K562 (cell line): Measurements from ENCODE around the gene ADD2.

Source experiments
- ATF1 ChIP-seq, 2 experiments: fragments of 450-650 bp in 1 of 2; IDR thresholded peaks; 2 replicates each; pipeline ENCODE4 v1.6.1; 2016; ENCODE audit warnings: missing compliant biosample characterization in 1 of 2, missing genetic modification characterization in 1 of 2
- DIDO1 ChIP-seq: fragments of 450-650 bp; IDR thresholded peaks from 2 replicates; pipeline ENCODE4 v1.6.1; 2016; ENCODE audit warnings: low read depth, missing biosample characterization, missing genetic modification characterization
- HCFC1 ChIP-seq: IDR thresholded peaks from 2 replicates; pipeline ENCODE4 v1.6.1; 2012; ENCODE audit warnings: low read depth, low read length, improper control_type of control experiment
- HDAC1 ChIP-seq, 2 experiments: fragments of 450-650 bp; IDR thresholded peaks; 2 replicates each; pipeline ENCODE4 v1.6.1; 2016 to 2017; ENCODE audit warnings: inconsistent platforms in 1 of 2, mild to moderate bottlenecking in 1 of 2, moderate library complexity in 1 of 2
- KDM1A ChIP-seq, 2 experiments: fragments of 450-650 bp; IDR thresholded peaks; 2 replicates each; pipeline ENCODE4 v1.6.1; 2016; ENCODE audit warnings: mild to moderate bottlenecking in 2 of 2
- POLR2A ChIP-seq: fragments of 450-650 bp; conservative IDR thresholded peaks from 2 replicates; pipeline ENCODE4 v1.6.1; 2016
- SIN3A ChIP-seq, 2 experiments: fragments of 150-350 bp in 1 of 2; IDR thresholded peaks; 2 replicates each; pipeline ENCODE4 v1.6.1; 2011 to 2016; ENCODE audit warnings: borderline replicate concordance in 2 of 2, low read depth in 2 of 2, low read length in 2 of 2, mild to moderate bottlenecking in 2 of 2, moderate library complexity in 2 of 2; ENCODE audit not compliant: control insufficient read depth in 1 of 2
- ZNF124 ChIP-seq: sonication (generic); formaldehyde crosslinking; IDR thresholded peaks from 2 replicates; pipeline ENCODE4 v1.8.1; 2022; ENCODE audit warnings: missing genetic modification reagents
- ZNF184 ChIP-seq: sonication (generic); formaldehyde crosslinking; IDR thresholded peaks from 2 replicates; pipeline ENCODE4 v1.5.0; 2020; ENCODE audit warnings: missing genetic modification reagents
- ZNF444 ChIP-seq: fragments of 250-450 bp; sonication (Bioruptor Pico); IDR thresholded peaks from 2 replicates; pipeline ENCODE4 v1.4.0; 2020; ENCODE audit warnings: mild to moderate bottlenecking, moderate library complexity
- TF ChIP-seq, protein P1 (sequence below), 3 experiments: IDR thresholded peaks in 2 of 3; conservative IDR thresholded peaks in 1 of 3; 2 replicates each; pipeline ENCODE4 v1.5.1; 2011 to 2012; ENCODE audit warnings: low read length in 3 of 3, mild to moderate bottlenecking in 3 of 3, control low read depth in 2 of 3, improper control_type of control experiment in 1 of 3, inconsistent platforms in 1 of 3, low read depth in 1 of 3, mixed read lengths in 1 of 3, moderate library complexity in 1 of 3; ENCODE audit not compliant: insufficient read depth in 2 of 3
- TF ChIP-seq, protein P2 (sequence below): fragments of 250-450 bp; sonication (Bioruptor Pico); IDR thresholded peaks from 2 replicates; pipeline ENCODE4 v1.8.0; 2022; ENCODE audit warnings: inconsistent platforms
- TF ChIP-seq, protein P3 (sequence below): fragments of 250-450 bp; sonication (Bioruptor Pico); IDR thresholded peaks from 2 replicates; pipeline ENCODE4 v1.8.0; 2022; ENCODE audit warnings: moderate library complexity, mild to moderate bottlenecking, inconsistent platforms
- TF ChIP-seq, protein P4 (sequence below), 2 experiments: IDR thresholded peaks; 2 replicates each; pipeline ENCODE4 v1.6.1; 2011; ENCODE audit warnings: borderline replicate concordance in 1 of 2, control low read depth in 1 of 2, low read depth in 1 of 2, low read length in 1 of 2, mild to moderate bottlenecking in 1 of 2, mixed read lengths in 1 of 2, moderate library complexity in 1 of 2; ENCODE audit not compliant: insufficient read depth in 1 of 2, insufficient read length in 1 of 2, poor library complexity in 1 of 2, severe bottlenecking in 1 of 2; ENCODE audit errors: extremely low read depth in 1 of 2

DNA sequence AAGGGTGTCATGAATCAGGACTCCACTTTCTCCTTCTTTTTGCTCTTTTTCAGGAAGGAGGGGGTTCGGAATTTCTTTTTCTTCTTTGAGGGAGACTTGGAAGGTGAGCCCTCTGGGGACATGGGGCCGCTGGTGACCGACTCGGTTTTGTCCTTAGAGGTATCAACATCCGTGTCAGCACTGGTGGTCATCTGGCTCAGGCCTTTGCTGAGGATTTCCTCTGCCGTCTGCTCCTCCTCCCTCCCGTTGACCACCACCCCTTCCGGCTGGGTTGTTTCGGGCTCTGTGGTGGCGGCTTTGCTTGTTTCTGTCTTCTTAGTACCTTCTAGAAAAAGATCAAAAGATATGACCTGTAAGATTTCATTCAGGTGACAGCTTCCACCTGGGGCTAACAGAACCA, 104.6 kb downstream of the ADD2 start:
- TF ChIP-seq, protein P1, sequence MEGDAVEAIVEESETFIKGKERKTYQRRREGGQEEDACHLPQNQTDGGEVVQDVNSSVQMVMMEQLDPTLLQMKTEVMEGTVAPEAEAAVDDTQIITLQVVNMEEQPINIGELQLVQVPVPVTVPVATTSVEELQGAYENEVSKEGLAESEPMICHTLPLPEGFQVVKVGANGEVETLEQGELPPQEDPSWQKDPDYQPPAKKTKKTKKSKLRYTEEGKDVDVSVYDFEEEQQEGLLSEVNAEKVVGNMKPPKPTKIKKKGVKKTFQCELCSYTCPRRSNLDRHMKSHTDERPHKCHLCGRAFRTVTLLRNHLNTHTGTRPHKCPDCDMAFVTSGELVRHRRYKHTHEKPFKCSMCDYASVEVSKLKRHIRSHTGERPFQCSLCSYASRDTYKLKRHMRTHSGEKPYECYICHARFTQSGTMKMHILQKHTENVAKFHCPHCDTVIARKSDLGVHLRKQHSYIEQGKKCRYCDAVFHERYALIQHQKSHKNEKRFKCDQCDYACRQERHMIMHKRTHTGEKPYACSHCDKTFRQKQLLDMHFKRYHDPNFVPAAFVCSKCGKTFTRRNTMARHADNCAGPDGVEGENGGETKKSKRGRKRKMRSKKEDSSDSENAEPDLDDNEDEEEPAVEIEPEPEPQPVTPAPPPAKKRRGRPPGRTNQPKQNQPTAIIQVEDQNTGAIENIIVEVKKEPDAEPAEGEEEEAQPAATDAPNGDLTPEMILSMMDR (IDR thresholded peaks at IDR 0.05 in 2 of 3, conservative IDR thresholded peaks at IDR 0.05 in 1 of 3; ENCODE audit: insufficient read depth in 2 of 3, low read depth in 1 of 3, low read length in 3 of 3): no peak
- TF ChIP-seq, protein P2, sequence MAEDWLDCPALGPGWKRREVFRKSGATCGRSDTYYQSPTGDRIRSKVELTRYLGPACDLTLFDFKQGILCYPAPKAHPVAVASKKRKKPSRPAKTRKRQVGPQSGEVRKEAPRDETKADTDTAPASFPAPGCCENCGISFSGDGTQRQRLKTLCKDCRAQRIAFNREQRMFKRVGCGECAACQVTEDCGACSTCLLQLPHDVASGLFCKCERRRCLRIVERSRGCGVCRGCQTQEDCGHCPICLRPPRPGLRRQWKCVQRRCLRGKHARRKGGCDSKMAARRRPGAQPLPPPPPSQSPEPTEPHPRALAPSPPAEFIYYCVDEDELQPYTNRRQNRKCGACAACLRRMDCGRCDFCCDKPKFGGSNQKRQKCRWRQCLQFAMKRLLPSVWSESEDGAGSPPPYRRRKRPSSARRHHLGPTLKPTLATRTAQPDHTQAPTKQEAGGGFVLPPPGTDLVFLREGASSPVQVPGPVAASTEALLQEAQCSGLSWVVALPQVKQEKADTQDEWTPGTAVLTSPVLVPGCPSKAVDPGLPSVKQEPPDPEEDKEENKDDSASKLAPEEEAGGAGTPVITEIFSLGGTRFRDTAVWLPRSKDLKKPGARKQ: no peak
- TF ChIP-seq DIDO1 (tag) (no peak), HDAC1 (IDR thresholded peaks at IDR 0.05) (no peak), HCFC1 (no peak), ATF1 (CRISPR knock-in tag; IDR thresholded peaks at IDR 0.05) (no peak), ATF1 (tag; IDR thresholded peaks at IDR 0.05) (no peak), SIN3A (IDR thresholded peaks at IDR 0.05; ENCODE audit: borderline replicate concordance in 2 of 2, control insufficient read depth in 1 of 2, low read depth in 2 of 2, low read length in 2 of 2) (no peak), KDM1A (IDR thresholded peaks at IDR 0.05) (no peak), ZNF124 (CRISPR knock-in tag) (no peak), POLR2A (no peak), ZNF184 (CRISPR knock-in tag) (no peak), ZNF444 (CRISPR knock-in tag) (no peak)
- TF ChIP-seq, protein P3, sequence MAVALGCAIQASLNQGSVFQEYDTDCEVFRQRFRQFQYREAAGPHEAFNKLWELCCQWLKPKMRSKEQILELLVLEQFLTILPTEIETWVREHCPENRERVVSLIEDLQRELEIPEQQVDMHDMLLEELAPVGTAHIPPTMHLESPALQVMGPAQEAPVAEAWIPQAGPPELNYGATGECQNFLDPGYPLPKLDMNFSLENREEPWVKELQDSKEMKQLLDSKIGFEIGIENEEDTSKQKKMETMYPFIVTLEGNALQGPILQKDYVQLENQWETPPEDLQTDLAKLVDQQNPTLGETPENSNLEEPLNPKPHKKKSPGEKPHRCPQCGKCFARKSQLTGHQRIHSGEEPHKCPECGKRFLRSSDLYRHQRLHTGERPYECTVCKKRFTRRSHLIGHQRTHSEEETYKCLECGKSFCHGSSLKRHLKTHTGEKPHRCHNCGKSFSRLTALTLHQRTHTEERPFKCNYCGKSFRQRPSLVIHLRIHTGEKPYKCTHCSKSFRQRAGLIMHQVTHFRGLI (CRISPR knock-in tag): no peak
- TF ChIP-seq, protein P4, sequence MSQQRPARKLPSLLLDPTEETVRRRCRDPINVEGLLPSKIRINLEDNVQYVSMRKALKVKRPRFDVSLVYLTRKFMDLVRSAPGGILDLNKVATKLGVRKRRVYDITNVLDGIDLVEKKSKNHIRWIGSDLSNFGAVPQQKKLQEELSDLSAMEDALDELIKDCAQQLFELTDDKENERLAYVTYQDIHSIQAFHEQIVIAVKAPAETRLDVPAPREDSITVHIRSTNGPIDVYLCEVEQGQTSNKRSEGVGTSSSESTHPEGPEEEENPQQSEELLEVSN (IDR thresholded peaks at IDR 0.05; ENCODE audit: borderline replicate concordance in 1 of 2, extremely low read depth in 1 of 2, insufficient read depth in 1 of 2, insufficient read length in 1 of 2, low read depth in 1 of 2, low read length in 1 of 2, poor library complexity in 1 of 2, severe bottlenecking in 1 of 2): no peak
